ENCODE results near the gene GPR107.
"Not testable (repeated sequence)": the region's sequence is repeated elsewhere in the genome, so short reads cannot be mapped to it uniquely, and the experiment has no call there.

Gene GPR107

GRCh38 chr9:130053504-130054324, at the start of gene GPR107:
GPR107 (plus strand) TSS chr9:130053906; CDS start chr9:130053933, 27 bp downstream.
- peak; percentile 85 for DNase-seq

DNA sequence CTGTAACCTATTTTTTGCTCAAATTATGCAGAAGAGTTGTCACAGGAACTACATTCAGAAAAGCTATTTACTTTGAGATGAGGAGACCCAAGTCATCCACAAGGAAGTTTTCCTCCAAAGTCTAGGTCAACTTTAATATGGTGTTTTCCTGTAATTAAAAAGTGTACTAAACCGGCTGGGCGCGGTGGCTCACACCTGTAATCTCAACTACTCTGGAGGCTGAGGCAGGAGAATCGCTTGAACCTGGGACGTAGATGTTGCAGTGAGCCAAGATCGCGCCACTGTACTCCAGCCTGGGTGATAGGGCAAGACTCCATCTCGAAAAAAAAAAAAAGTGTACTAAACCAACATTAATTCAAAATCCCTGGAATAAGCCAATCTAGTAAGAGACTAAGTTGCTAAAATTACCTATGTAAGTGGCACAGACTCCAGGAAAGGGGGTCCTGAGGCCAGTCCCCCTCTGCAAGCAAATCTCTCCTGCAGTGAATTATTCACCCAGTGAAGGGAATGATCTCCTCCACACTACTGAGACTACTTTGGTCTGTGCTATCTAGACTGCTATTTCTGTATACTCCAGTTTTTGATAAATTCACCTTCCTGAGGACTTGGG, 49.7 kb upstream of the GPR107 start:
- DNase-seq: no peak

GRCh38 chr9:130006952-130007351, 46.8 kb upstream of the GPR107 start:
- DNase-seq: not testable (repeated sequence)

GRCh38 chr9:130008538-130008937, 45.2 kb upstream of the GPR107 start:
- no peak for DNase-seq

DNA sequence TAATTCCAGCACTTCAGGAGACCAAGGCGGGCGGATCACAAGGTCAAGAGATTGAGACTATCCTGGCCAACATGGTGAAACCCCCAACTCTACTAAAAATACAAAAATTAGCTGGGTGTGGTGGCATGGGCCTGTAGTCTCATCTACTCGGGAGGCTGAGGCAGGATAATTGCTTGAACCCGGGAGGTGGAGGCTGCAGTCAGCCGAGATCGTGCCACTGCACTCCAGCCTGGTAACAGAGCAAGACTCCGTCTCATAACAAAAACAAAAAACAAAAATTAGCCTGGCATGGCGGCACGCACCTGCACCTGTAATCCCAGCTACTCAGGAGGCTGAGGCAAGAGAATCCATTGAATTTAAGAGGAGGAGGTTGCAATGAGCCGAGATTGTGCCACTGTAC, 44.2 kb upstream of the GPR107 start:
- not testable (repeated sequence) for DNase-seq

DNA sequence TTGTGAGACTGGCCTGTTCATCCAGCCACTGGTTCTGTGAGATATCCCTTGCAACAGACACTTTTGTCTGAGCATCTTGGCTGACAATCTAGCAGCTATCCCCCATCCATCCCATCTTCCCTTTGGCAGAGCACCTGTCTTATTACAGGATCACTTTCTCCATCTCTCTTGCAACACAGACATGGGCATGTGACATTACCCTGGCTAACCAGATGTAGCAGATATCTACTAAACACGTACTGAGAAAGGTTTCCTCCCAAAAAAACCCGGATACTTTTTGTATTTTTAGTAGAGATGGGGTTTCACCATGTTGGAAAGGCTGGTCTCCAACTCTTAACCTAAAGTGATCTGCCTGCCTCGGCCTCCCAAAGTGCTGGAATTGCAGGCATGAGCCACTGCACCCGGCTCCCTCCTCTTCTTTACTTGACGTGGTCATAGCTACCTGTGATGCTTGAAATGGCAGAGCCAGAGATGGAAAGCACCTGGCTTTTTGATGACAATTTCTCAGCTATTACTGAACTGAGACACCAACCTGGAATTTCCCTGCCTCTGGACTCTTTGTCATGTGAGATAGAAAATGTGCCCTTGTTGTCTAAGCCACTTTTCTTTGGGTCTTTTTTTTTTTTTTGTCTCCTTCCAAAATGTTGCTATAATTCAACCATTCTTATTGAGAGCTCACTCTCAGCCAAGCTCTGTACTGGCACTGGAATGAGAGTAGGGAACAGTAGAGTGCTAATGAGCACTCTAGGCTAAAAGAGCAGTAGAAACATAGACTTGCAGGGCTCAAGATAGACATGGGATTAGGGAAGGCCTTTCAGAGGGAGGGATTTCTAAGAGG, 43.3 kb upstream of the GPR107 start:
- DNase-seq: peak; percentile 62

GRCh38 chr9:130013326-130013725, 40.4 kb upstream of the GPR107 start:
- no peak for DNase-seq

GRCh38 chr9:130015353-130016019, 38.2 kb upstream of the GPR107 start:
- DNase-seq: no peak

DNA sequence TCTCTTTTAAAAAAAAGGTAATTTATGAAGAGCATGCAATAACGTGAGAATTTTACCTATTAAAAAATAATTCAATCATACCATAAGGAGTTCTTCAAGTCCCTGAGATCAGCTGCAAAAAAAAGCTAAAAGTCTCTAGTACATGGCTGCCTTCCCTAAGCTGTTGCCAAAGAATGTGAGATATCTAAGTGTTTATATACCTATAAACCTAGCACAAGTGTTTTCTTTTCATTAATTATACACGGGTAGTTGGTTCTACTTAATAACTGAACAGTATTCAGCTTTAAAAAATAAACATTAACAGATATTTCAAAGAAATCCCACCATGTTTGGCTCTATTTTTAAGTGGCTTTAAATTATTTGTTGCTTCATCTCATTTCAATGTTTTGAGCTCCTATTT, 36.6 kb upstream of the GPR107 start:
- DNase-seq: no peak

DNA sequence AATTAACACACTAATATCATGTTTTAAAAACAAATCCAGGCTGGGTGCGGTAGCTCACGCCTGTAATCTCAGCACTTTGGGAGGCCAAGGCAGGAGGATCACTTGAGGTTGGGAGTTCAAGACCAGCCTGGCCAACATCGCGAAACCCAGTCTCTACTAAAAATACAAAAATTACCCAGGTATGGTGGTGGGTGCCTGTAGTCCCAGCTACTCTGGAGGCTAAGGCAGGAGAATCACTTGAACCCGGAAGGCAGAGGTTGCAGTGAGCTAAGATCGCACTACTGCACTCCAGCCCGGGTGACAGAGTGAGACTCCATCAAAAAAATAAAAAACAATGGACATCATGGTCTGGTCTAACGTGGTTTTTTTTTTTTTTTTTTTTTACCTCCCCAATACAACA, 36.2 kb upstream of the GPR107 start:
- not testable (repeated sequence) for DNase-seq

- DNase-seq: no peak
Observed at GRCh38 chr9:130018265-130018664, 35.4 kb upstream of the GPR107 start.

GRCh38 chr9:130020618-130021017, 33.1 kb upstream of the GPR107 start:
- no peak for DNase-seq

DNA sequence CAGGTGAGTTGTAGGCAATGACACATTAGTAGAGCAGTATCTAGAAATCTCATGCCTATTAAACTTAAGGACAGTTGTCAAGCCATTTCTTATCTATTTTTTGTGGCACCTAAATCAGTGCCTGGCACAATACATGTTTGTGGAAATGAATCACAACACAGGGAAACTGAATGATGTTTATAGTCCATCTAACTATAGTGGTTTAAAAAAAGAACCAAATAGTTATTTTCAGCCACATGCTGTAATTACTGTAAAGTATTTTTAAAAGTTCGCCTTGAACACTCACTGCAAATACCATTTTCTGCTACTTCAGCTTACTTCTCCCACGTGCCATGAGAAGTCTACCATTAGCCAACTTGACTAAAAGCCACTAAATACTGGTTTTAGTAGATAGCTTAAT, 32.6 kb upstream of the GPR107 start:
- DNase-seq: no peak

- DNase-seq: not testable (repeated sequence)
Observed at GRCh38 chr9:130021842-130022241, 31.9 kb upstream of the GPR107 start.

DNA sequence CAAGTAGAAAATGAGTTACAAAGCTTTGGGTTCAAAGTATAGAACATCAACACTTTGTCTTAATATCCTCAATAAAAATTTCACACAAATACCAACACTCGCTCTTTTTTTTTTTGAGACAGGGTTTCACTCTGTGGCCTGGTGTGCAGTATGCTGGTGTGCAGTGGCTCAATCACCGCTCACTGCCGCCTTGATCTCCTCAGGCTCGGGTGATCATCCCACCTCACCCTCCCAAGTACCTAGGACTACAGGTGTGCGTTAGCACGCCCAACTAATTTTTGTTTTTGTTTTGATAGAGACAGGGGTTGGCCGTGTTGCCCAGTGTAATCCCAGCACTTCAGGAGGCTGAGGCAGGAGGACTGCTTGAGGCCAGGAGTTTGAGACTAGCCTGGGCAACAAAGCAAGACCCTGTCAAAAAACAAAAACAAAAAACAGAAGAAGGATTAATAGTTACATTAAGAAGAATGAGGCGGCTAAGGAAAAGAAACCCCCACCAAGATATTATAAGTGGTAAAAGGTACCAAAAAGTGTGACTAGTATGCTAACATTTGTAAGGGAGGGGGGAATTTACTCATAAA, 31.1 kb upstream of the GPR107 start:
- DNase-seq: no peak

GRCh38 chr9:130023144-130023787, 30.4 kb upstream of the GPR107 start:
- no peak for DNase-seq

GRCh38 chr9:130023994-130024596, 29.6 kb upstream of the GPR107 start:
- DNase-seq: no peak

GRCh38 chr9:130024597-130024994, 29.1 kb upstream of the GPR107 start:
- DNase-seq: no peak

GRCh38 chr9:130026583-130027340, 26.9 kb upstream of the GPR107 start:
- no peak for DNase-seq

- DNase-seq: no peak
Observed at GRCh38 chr9:130027533-130028365, 26.0 kb upstream of the GPR107 start.
